ENCODE data around the gene PITPNC1.

DNA sequence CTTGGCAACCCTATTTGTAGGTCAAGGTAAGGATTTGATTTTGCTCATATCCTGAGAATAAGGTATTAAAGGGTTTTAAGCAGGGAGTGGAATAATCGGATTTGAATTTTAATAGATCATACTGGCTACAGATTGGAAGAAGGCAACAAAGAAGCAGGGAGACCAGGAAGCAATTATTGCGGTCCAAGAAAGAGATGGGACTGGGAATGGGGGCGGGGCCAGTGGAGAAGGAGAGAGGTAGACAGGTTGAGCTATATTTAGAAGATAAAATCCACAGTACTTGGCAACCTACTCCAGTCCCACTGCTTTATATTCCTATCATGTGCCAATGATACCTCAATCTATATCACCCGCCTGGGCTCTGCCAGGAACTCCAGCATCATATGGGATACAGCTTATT, 334.8 kb downstream of the PITPNC1 start:
- TF ChIP-seq POLR2AphosphoS5 (IDR thresholded peaks at IDR 0.05), result no peak
- no peak for TF ChIP-seq EP300 (IDR thresholded peaks at IDR 0.05)

Data from upper lobe of left lung (tissue), 4 donors.